RWPE2 (cell line): ENCODE measurements around the gene ZBED2.

Source experiments
- ATAC-seq: fragments of 200-7000 bp; cut with Tn5 transposase; 3 replicates; pipeline ENCODE4 v1.9.1; 2021; ENCODE audit warnings: low read depth
- DNase-seq: peaks from one replicate; pipeline ENCODE4 v3.0.0-alpha.2; 2020; ENCODE audit warnings: low spot score
- H3K27ac ChIP-seq: fragments of 450-650 bp; 2 replicates; pipeline ENCODE4 v1.5.1; 2017; ENCODE audit warnings: mild to moderate bottlenecking; ENCODE audit not compliant: poor library complexity, severe bottlenecking
- H3K27me3 ChIP-seq: fragments of 250-450 bp; sonication (Bioruptor Pico); 2 replicates; pipeline ENCODE4 v1.5.1; 2021; ENCODE audit warnings: mild to moderate bottlenecking, moderate library complexity; ENCODE audit not compliant: insufficient read depth, poor library complexity, severe bottlenecking
- H3K36me3 ChIP-seq: fragments of 250-450 bp; sonication (Bioruptor Pico); 2 replicates; pipeline ENCODE4 v1.5.1; 2020; ENCODE audit warnings: low read depth, mild to moderate bottlenecking, moderate library complexity
- H3K4me1 ChIP-seq: fragments of 250-450 bp; sonication (Bioruptor Pico); 2 replicates; pipeline ENCODE4 v1.5.1; 2021; ENCODE audit warnings: mild to moderate bottlenecking, moderate library complexity; ENCODE audit not compliant: insufficient read depth, poor library complexity, severe bottlenecking
- H3K4me3 ChIP-seq: fragments of 250-450 bp; sonication (Bioruptor Pico); 2 replicates; pipeline ENCODE4 v1.5.1; 2021; ENCODE audit warnings: mild to moderate bottlenecking, moderate library complexity; ENCODE audit not compliant: severe bottlenecking
- H3K9me3 ChIP-seq: fragments of 250-450 bp; sonication (Bioruptor Pico); 2 replicates; pipeline ENCODE4 v1.5.1; 2021; ENCODE audit warnings: mild to moderate bottlenecking, moderate library complexity; ENCODE audit not compliant: severe bottlenecking
- TF ChIP-seq, protein P1 (sequence below): fragments of 450-650 bp; IDR thresholded peaks from one replicate; pipeline ENCODE4 v1.5.1; 2017; ENCODE audit warnings: mild to moderate bottlenecking, moderate library complexity; ENCODE audit not compliant: poor library complexity, severe bottlenecking

Gene ZBED2

DNA sequence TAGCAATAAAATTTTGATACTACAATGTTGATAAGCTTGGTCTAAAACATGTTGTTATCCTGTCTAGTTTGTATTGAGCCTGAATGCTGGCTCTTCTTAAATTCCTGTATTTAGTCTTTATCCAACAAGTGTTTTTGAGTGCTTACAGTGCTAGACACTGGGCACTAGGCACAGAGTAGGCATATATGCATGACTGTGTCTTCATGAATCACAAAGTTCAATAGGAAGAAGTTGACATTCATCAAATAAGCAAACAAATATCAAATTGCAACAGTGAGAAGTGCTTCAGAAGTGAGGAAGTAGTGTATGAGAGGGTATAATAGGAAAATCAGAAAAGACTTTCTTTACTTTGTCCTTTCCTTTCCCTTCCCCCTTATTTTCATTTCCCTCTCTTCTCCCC, 46.4 kb downstream of the ZBED2 start:
- H3K4me3 ChIP-seq: no peak overlapping the region
- no peak overlapping the region for H3K27ac ChIP-seq
- H3K4me1 ChIP-seq: no peaks in the 10 kb centered on the region
- ATAC-seq (no peak), DNase-seq (no peak)
- H3K36me3 ChIP-seq: no peaks in the 10 kb centered on the region
- peaks cover 3% of the 10 kb centered on the region for H3K27me3 ChIP-seq
- no peaks in the 10 kb centered on the region for H3K9me3 ChIP-seq
- TF ChIP-seq, protein P1, sequence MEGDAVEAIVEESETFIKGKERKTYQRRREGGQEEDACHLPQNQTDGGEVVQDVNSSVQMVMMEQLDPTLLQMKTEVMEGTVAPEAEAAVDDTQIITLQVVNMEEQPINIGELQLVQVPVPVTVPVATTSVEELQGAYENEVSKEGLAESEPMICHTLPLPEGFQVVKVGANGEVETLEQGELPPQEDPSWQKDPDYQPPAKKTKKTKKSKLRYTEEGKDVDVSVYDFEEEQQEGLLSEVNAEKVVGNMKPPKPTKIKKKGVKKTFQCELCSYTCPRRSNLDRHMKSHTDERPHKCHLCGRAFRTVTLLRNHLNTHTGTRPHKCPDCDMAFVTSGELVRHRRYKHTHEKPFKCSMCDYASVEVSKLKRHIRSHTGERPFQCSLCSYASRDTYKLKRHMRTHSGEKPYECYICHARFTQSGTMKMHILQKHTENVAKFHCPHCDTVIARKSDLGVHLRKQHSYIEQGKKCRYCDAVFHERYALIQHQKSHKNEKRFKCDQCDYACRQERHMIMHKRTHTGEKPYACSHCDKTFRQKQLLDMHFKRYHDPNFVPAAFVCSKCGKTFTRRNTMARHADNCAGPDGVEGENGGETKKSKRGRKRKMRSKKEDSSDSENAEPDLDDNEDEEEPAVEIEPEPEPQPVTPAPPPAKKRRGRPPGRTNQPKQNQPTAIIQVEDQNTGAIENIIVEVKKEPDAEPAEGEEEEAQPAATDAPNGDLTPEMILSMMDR: no peak

DNA sequence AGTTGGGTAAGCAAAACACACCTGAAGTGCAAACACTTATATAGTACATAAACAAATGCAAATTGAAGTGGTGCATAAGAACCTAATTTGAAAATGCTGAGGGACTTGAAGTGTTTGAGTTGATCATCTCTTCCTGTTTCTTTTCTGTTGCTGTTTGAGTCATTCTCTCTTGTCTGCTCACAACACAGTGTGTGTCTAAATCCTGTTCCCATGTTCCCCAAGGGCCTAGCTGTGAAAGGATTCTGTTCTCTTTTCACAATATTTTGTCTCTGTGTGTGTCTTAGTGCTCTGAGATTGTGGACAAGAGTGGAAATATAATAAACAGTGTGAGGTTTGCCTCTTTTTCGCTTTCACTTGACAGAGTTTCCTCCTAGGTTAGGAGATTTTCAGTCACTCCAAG, 47.1 kb downstream of the ZBED2 start:
- Histone ChIP-seq H3K9me3 (no peaks in the 10 kb centered on the region), H3K27me3 (peaks cover 3% of the 10 kb centered on the region), H3K27ac (no peak overlapping the region), H3K4me3 (no peak overlapping the region), H3K36me3 (no peaks in the 10 kb centered on the region), H3K4me1 (no peaks in the 10 kb centered on the region)
- DNase-seq: no peak
- ATAC-seq: no peak
- TF ChIP-seq, protein P1: no peak

DNA sequence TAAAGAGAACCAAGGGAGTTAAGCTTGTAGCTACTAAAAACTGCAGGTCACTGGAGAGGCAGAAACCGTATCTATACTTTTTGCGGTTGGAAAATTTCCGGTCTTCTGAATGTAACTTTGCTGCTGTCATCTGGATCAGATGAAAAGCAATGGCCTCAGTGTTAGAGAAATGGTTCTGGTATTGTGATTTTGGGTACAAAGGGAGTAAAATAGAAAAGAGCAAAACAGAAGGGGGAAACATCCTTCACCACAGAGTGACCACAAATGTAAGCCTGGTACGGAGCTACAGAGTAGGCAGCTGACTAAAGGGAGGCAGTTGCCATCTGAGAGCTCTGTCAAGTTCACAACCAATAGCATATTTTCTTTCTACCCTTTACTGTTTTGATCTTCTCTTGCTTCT, 47.5 kb downstream of the ZBED2 start:
- H3K27ac ChIP-seq: no peak overlapping the region
- H3K9me3 ChIP-seq: no peaks in the 10 kb centered on the region
- no peaks in the 10 kb centered on the region for H3K36me3 ChIP-seq
- H3K4me3 ChIP-seq: no peak overlapping the region
- ATAC-seq: no peak
- H3K4me1 ChIP-seq: no peaks in the 10 kb centered on the region
- TF ChIP-seq, protein P1: no peak
- DNase-seq: no peak
- peaks cover 3% of the 10 kb centered on the region for H3K27me3 ChIP-seq

DNA sequence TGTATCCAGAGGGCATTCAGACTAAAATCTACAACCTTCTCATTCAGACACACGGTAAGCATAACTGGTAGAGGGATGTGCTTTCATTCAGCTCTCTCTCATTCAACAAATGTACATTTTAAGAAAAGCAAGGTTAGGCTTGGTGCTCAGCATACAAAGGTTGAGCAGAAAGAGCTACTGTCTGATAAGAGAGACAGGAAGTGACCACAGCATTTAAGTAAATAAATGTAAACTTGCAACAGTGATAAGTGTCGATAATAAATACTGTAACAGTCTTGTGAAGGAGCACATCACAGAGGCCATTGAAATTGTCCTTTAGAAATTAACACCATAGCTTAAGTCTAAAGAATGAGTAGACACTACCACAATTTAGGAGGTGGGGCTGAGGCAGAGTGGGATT, 49.8 kb downstream of the ZBED2 start:
- ATAC-seq (no peak), DNase-seq (no peak)
- no peak overlapping the region for H3K27ac ChIP-seq
- H3K4me1 ChIP-seq: no peaks in the 10 kb centered on the region
- H3K4me3 ChIP-seq: no peak overlapping the region
- TF ChIP-seq, protein P1: no peak
- no peaks in the 10 kb centered on the region for H3K27me3 ChIP-seq
- H3K9me3 ChIP-seq: no peaks in the 10 kb centered on the region
- H3K36me3 ChIP-seq: no peaks in the 10 kb centered on the region
